ENCODE results near the gene SIN3A.

Gene SIN3A

DNA sequence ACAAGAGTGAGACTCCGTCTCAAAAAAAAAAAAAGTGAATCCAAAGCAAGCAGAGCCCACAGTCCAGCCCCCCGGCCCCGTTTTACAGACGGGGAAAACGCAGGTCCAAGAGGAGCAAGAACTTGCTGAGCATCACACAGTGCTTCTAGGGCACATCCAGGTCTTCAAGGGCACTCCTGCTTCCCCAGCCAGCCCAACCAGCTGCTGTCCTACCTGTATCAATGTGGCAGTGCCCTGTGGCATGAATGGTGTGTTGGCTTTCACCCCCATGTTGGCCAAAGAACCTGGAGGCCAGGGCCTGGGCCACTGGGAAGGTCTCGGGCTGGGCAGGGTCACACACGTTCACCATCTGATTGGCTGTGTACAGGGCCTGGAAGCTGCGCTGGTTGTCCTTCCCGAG lies 87.7 kb downstream of the SIN3A start:
- Histone ChIP-seq H3K36me3 (ENCODE audit: low read length) (no peaks in the 10 kb centered on the region), H3K4me3 (ENCODE audit: insufficient read depth, low read length, poor library complexity, severe bottlenecking) (no peak overlapping the region), H3K4me2 (ENCODE audit: low read depth, low read length, poor library complexity, severe bottlenecking) (no peak overlapping the region), H4K20me1 (ENCODE audit: low read depth, low read length) (no peaks in the 10 kb centered on the region), H3K27me3 (ENCODE audit: low read length) (no peaks in the 10 kb centered on the region), H2AFZ (ENCODE audit: low read depth, low read length, severe bottlenecking) (no peak overlapping the region), H3K9me3 (ENCODE audit: insufficient read depth, low read length) (no peaks in the 10 kb centered on the region), H3K27ac (ENCODE audit: low read depth, low read length) (no peak overlapping the region), H3K9me2 (replicated peaks; ENCODE audit: insufficient read depth, low read length) (no peaks in the 10 kb centered on the region), H3K9ac (ENCODE audit: low read length) (no peak overlapping the region), H3K79me2 (ENCODE audit: insufficient read depth, low read length) (no peaks in the 10 kb centered on the region), H3F3A (ENCODE audit: insufficient read depth) (peaks cover 3% of the 10 kb centered on the region)
- TF ChIP-seq EZH2phosphoT487 (conservative IDR thresholded peaks at IDR 0.05; ENCODE audit: low read length) (no peak), CTCF (IDR thresholded peaks at IDR 0.05; ENCODE audit: insufficient read depth, low read length, poor library complexity, severe bottlenecking) (no peak)

DNA sequence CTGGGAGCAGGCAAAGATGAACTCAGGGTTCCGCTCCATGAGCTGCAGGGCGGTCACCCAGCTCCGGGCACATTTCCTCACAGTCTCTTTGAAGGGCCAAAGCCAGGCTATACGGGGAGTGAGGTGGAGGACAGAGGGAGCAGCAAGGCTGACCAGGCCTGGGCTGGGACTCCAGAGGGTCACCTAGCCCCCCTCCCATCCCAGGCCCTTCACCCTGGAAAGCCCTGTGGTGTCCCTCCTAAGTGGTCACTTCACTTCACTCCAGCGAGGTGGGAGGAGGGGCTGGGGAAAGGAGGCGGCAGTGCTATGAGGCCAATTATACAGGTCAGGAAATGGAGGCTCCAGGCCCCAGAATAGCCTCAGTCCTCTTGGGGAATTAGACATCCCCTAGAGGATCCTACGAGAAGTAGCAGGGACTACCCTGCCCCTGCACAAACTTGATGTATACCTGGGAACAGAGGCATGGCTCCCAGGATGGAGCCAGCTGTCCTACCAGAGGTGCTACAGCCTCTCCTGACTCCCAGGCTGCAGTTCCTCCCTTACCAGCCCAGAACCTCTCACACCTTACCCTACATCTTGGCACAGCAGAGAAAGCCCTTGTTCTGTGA lies 88.7 kb downstream of the SIN3A start:
- Histone ChIP-seq H4K20me1 (ENCODE audit: low read depth, low read length) (no peaks in the 10 kb centered on the region), H3K79me2 (ENCODE audit: insufficient read depth, low read length) (no peaks in the 10 kb centered on the region), H3K4me3 (ENCODE audit: insufficient read depth, low read length, poor library complexity, severe bottlenecking) (no peak overlapping the region), H3K9ac (ENCODE audit: low read length) (no peak overlapping the region), H3K9me3 (ENCODE audit: insufficient read depth, low read length) (no peaks in the 10 kb centered on the region), H3K27ac (ENCODE audit: low read depth, low read length) (no peak overlapping the region), H3F3A (ENCODE audit: insufficient read depth) (no peaks in the 10 kb centered on the region), H3K36me3 (ENCODE audit: low read length) (no peaks in the 10 kb centered on the region), H3K4me2 (ENCODE audit: low read depth, low read length, poor library complexity, severe bottlenecking) (no peak overlapping the region), H2AFZ (ENCODE audit: low read depth, low read length, severe bottlenecking) (no peak overlapping the region), H3K9me2 (replicated peaks; ENCODE audit: insufficient read depth, low read length) (no peaks in the 10 kb centered on the region), H3K27me3 (ENCODE audit: low read length) (no peaks in the 10 kb centered on the region)
- TF ChIP-seq CTCF (IDR thresholded peaks at IDR 0.05; ENCODE audit: insufficient read depth, low read length, poor library complexity, severe bottlenecking) (no peak), EZH2phosphoT487 (conservative IDR thresholded peaks at IDR 0.05; ENCODE audit: low read length) (no peak)

DNA sequence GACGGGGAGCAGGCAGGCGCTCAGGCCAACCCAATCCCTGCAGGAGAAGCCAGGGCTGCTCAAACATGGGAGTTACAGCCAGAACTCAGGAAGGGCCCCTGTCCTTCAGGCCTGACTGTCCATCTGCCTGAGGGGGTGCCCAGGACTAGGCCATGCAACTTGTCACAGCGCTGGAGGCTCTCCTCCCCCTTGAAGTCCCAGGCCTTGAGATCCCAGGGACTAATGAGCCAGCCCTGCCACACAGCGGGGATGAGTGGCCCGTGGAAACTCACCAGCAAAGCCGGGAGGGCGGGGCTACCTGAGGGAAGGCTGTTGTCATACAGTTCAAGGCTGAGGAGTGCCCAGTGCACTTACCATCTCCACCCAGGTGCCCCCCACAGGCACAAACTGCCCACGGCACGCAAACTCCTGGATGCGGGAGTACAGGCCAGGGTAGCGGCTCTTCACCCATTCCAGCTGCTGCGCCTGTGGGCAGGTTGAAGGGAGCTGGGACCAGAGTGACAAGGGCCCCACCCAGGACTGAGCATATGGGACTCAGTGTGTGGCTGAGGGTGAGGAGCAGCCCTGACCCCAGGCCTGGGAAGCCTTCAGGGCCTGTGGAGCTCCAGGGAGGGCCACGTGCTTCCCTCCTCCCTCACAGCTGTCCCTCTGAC lies 89.4 kb downstream of the SIN3A start:
- H3K36me3 ChIP-seq (ENCODE audit: low read length), result no peaks in the 10 kb centered on the region
- H3K9ac ChIP-seq (ENCODE audit: low read length), result no peak overlapping the region
- H3K79me2 ChIP-seq (ENCODE audit: insufficient read depth, low read length), result no peaks in the 10 kb centered on the region
- no peaks in the 10 kb centered on the region for H3K27me3 ChIP-seq (ENCODE audit: low read length)
- H3K9me2 ChIP-seq (replicated peaks; ENCODE audit: insufficient read depth, low read length), result no peaks in the 10 kb centered on the region
- no peaks in the 10 kb centered on the region for H3K9me3 ChIP-seq (ENCODE audit: insufficient read depth, low read length)
- H3K4me3 ChIP-seq (ENCODE audit: insufficient read depth, low read length, poor library complexity, severe bottlenecking), result no peak overlapping the region
- no peaks in the 10 kb centered on the region for H4K20me1 ChIP-seq (ENCODE audit: low read depth, low read length)
- no peak overlapping the region for H3K27ac ChIP-seq (ENCODE audit: low read depth, low read length)
- H3K4me2 ChIP-seq (ENCODE audit: low read depth, low read length, poor library complexity, severe bottlenecking), result no peak overlapping the region
- no peak overlapping the region for H2AFZ ChIP-seq (ENCODE audit: low read depth, low read length, severe bottlenecking)
- no peak for TF ChIP-seq EZH2phosphoT487 (conservative IDR thresholded peaks at IDR 0.05; ENCODE audit: low read length)
- TF ChIP-seq CTCF (IDR thresholded peaks at IDR 0.05; ENCODE audit: insufficient read depth, low read length, poor library complexity, severe bottlenecking), result no peak
- H3F3A ChIP-seq (ENCODE audit: insufficient read depth), result no peaks in the 10 kb centered on the region
